Measurements from ENCODE around the gene GIMAP6. TPM values are rescaled to one million over a fixed set of nuclear protein-coding genes. Genes with fewer than 3 reads are reported as not detected.

Gene GIMAP6
- 1.9 and 2.6 TPM in 2 replicates for total RNA-seq

DNA sequence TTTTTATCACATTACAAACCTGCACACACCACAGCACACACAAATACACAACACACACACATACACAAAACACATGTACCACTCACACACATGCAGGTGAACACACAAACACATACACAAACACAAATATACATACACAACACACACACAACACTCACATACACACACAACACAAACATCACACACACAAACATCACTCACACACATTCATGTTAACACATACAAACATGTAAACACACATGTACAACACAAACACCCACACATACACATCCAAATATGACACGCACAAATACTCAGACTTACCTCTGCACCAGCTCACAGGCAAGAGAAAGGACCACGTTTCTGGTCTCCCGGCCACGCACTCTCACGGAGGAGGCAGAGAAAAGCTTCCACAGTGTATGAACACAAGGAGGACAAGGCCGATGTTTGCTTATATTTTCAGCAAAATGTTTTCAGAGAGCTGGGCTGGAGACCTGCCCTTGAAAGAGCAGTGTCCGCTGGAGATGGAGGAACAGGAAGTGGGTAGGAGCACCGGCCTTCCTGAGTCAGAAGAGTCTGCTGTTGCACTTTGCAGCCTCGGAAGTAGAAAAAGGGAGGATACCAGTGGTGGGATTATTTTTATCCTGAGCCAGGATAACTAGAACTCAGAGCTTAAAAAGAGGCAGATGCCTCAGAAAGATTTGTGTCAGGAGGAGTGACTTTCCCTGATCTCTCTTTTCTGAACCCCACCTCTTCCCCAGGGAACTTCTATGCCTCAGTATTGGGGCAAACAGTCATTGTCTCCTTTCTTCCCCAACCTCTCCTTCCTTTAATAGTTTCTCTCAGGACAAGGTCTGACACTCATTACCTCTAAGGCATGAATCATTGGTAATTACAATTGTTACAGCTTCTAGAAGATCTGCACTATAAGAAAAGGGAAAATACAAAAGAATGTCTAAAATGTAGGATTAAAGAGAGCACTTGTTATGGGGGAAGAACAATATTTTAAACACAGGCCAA, at the start of gene GIMAP6:
TSS of gene GIMAP6 (minus strand) at position 520 of the 999 bp plus-strand sequence. CDS start 2,243 bp downstream, outside the sequence.

Other genes starting within 250 kb of the GIMAP6 start
- gene GIMAP8, start 181.8 kb downstream of the GIMAP6 start, total RNA-seq: 0.62 and 0.64 TPM in 2 replicates
- 0.31 and 0.49 TPM in 2 replicates for gene GIMAP7, start 117.5 kb downstream of the GIMAP6 start, total RNA-seq
- gene GIMAP4, start 65.0 kb downstream of the GIMAP6 start, total RNA-seq: 0.54 and 0.56 TPM in 2 replicates
- gene GIMAP2, start 53.3 kb upstream of the GIMAP6 start, total RNA-seq: 1.9 and 2.9 TPM in 2 replicates
- 0.12 and 0.20 TPM in 2 replicates for gene GIMAP1, start 84.2 kb upstream of the GIMAP6 start, total RNA-seq
- gene GIMAP5, start 105.0 kb upstream of the GIMAP6 start, total RNA-seq: 0.15 and 1.4 TPM in 2 replicates
- gene TMEM176B, start 168.0 kb upstream of the GIMAP6 start, total RNA-seq: not detected in 2 replicates
- 0.31 and 0.54 TPM in 2 replicates for gene TMEM176A, start 168.4 kb upstream of the GIMAP6 start, total RNA-seq
- gene AOC1, start 220.1 kb upstream of the GIMAP6 start, total RNA-seq: not detected in 2 replicates